Endothelial cell of hepatic sinusoid (primary cell): ENCODE measurements around the gene ANAPC2.

ENCODE experiments used
- in situ Hi-C: cut with HindIII; loops from 2 replicates; pipeline ENCODE4 v1.10.0; 2017; ENCODE audit warnings: low sequenced_read_pairs

Gene ANAPC2

DNA sequence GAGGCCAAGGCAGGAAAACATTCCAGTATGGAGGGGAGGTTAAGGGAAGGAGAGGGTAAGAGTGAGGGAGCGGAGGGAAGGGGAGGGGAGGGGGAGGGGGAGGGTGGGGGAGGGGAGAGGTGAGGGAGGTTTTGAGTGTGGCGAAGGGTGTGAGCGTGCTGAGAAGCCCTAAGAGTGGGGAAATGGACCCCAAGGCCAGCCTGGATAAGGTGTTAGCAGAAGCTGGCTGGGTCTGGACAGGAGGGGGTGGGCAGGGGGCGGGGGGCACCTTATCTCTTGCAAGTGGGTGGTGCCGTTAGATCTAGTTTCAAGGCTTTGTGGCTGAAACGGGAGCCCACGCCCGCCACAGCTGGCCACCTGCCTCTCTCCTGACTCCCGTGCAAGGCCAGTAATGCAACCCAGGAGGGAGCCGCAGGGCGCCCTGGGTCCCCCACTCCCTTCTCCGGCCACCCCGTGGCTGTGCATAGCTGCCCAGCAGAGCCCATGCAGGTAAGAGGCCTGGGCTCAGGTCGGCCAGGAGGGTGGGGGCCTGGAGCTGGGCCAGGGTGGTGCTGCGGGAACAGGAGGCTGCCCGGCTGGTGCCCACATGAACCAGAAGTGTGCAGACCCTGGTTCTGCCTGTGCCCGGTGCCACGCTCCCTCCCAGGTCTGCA, 39.6 kb upstream of the ANAPC2 start:
- in situ Hi-C loops: no loop called here

DNA sequence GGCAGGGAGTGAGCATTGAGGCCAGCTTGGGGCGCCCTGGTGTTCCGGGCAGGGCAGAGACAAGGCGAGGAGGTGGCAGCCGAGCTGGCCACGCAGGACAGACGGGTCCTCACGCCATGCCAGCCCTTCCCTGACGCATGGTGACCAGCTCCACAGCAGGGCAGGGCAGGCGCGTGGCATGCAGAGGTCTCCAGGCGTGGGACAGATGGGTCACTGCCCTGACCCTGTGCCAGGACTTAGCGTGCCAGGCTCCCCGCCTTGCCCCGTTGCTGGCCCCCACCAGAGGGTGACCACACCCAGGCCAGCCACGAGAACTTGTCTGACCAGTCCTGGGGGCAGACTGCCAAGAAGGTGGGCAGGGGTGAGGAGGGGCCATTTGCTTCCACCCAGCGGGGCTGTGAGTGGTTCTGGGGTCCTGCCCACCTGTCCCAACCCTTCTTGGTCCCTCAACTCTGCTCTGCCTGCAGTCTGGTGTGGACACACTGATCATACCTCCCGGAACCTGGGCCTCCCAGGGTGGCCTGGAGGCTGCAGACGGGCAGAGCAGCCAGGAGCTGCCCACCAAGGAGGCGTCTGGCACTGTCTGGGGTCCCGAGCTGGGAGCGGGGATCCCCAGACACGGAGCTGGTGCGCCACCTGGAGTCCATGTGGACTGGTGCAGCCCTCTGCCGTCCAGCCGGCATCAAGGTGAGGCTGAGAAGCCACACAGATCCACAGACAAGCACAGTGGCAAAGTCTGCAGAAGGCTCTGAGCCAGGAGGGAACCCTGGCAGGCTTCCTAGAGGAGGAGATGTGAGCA, 38.9 kb upstream of the ANAPC2 start, which contains the start of gene RNF224:
Gene RNF224 (plus strand): TSS at position 449 of the 799 bp plus-strand sequence. CDS start 834 bp downstream, outside the sequence.
- in situ Hi-C loops: no loop called here

DNA sequence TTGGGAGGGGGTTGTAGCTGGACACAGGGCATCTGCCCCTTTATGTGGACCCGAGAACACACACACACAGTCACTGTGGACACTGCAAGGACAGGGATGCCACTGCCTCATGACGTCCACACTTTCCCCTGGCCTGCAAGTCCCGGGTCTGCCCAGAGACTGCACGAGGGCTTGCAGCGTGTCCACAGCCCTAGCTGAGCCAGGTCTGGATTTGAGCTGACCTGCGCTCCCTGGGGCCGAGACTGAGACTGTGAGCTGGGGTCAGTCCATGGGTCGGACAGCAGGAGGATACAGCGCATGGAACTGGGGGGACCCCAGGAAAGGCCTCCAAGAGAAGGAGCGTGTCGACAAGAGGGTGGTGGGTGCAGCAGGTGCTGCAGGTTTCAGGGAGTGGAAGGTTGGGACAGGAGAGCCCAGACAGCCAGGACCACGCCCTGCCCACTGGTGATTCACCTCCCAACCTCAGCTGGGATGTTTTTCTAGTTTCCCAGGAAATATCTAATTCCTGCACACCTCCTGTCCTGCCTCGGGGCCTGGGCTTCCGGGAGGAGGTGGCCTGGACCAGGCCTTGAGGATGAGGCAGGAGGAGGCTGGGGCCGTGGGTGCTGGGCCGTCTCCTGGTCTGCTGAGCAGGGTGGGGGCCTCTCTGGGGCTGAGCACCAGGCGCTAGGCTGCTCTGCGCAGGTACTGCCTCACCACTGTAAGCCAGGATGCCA, 38.1 kb upstream of the ANAPC2 start:
- in situ Hi-C loops: no loop called here

DNA sequence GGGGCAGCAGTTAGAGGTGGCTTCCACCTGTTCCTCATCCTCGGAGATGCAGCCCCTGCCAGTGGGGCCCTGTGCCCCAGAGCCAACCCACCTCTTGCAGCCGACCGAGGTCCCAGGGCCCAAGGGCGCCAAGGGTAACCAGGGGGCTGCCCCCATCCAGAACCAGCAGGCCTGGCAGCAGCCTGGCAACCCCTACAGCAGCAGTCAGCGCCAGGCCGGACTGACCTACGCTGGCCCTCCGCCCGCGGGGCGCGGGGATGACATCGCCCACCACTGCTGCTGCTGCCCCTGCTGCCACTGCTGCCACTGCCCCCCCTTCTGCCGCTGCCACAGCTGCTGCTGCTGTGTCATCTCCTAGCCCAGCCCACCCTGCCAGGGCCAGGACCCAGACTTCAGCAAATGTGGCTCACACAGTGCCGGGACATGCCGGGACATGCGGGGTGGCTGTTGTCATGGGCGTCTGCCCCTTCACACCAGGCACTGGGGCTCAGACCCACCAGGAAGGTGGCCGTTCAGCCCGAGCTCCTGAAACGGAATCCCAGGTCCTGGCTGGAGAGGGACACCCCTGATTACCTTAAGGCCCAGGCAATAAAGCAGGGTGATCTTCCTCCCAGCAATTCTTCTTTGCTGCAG, 37.5 kb upstream of the ANAPC2 start:
- in situ Hi-C loops: no loop called here

DNA sequence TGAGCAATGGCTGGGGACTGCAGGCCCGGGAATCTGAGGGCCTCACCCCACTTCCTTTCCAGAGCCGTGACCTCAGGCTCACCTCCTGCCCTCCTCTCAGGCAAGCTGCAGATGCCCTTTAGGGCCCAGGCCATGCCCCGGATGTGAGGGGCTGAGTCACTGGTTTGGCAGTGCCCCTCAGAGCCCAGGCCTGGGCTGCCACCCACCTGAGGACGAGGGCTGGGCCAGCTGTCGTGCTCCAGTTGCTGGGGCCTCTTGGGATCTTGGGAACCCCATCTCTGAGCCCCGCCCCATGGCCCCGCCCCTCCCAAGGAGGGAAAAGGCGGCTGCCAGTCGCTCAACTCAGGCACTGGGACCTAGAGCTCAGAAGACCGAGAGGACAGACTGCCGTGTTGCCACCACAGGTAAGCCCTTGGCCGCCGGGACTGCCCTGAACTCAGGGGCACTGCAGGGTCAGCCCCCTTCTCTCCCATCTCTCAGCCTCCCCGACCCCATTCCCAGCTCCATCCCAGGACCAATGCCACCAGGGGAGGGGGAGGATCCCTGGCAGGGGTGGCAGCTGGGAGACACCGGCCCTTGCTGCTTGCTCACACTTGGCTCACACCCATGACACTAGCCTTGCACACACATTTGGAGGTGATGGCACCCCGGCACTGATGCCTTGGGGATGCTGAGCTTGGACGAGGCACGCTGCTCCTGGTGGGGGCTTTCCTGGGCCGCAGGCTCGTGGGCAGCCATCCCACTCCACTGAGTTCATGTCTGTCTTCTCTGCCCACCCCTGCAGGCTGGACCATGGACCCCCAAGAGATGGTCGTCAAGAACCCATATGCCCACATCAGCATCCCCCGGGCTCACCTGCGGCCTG, 36.7 kb upstream of the ANAPC2 start, which contains the start of gene CYSRT1:
Gene CYSRT1 (plus strand): TSS at position 345 of the 865 bp plus-strand sequence. CDS start 448 bp downstream, at position 793.
- in situ Hi-C loops: loop anchor here (5.0 kb wide), 1 partner anchor 58 kb away; no protein-coding TSS in a partner anchor

DNA sequence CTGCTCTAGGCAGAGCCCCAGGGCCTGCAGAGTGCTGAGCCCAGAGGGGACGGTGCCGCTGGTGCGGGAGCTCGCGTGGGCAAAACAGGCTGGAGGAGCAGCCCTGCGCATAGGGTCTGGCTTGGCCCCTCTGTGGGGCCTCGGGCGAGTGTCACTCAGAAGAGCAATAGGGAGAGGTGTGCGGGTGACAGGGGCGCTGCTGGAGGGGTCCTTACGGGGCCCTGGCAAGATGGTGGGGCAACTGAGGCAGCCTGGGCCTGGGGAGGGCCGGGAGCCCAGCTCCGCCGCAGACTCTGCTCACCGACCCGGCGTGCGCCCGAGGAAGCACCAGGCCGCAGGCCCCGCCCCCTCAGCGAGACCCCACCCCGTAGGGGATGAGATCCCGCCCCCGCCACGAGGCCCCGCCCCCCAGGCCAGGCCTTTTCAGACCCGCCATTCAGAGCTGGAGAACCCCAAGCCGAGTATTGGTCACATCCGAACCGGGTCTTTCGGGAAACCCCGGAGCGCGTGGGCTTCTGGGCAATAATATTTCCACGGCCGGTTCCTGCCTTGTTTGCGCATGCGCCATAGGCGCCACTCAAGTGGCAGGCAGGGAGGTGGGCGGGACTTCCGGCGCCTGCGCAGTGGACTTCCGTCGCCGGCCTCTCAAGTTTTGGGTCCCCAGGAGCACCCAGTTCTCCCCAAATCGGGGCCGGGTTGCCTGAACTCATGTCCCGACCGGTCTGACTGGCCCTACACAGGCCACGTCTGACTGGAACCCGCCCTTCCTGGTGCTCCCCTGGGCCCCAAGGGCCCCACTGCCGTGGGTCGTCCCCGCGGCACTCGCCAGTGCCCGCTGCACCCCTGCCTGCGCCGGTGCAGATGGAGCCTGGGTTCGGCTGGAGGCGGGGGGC, 35.0 kb upstream of the ANAPC2 start:
- in situ Hi-C loops: loop anchor here (5.0 kb wide), 1 partner anchor 56 kb away; no protein-coding TSS in a partner anchor

DNA sequence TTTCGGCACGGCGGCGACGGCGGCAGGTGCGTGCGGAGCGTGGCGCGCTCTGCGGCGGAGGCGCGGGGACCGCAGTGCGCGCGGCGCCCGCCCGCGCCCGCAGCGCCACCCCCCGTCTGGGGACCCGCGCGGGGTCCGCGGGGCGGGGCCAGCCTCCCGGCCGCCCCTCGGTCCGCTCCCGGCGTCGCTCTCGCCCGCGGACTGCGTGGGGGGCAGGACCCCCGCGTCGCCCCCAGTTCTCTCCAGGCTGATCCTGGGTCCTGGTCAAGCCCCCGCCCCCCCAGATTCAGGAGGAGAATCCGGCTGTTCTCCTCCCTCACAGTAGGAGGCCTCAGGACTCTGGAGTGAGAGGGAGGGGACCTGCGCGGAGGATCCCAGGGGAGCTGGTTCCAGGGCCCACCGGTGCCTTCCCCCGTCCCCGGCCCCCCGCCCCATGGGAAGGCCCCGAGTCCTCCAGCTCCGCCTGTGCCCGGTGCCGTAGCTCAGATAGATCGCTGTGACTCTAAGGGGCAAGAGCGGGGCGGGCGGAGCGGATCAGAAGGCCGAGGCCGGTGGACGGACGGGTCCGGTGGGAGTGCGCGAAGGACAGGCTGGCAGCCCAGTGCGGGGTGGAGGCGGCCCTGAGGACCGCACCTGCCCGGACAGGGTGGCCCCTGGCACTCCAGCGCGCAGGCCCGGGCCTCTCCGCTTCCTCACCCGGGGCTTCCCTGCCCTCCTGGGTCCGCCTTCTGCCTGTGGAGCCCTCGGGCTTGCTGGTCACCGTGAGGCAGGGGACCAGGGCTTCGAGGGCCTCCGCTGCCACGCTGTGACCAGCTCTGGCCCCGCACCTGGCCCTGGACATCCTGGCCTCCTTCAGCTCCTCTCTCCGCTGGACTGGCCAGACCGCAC, 34.1 kb upstream of the ANAPC2 start, which contains the start of gene RNF208:
Gene RNF208 (minus strand): TSS at position 51 of the 888 bp plus-strand sequence. CDS start 1,028 bp downstream, outside the sequence.
- in situ Hi-C loops: loop anchor here (5.0 kb wide), 1 partner anchor 55 kb away; no protein-coding TSS in a partner anchor

DNA sequence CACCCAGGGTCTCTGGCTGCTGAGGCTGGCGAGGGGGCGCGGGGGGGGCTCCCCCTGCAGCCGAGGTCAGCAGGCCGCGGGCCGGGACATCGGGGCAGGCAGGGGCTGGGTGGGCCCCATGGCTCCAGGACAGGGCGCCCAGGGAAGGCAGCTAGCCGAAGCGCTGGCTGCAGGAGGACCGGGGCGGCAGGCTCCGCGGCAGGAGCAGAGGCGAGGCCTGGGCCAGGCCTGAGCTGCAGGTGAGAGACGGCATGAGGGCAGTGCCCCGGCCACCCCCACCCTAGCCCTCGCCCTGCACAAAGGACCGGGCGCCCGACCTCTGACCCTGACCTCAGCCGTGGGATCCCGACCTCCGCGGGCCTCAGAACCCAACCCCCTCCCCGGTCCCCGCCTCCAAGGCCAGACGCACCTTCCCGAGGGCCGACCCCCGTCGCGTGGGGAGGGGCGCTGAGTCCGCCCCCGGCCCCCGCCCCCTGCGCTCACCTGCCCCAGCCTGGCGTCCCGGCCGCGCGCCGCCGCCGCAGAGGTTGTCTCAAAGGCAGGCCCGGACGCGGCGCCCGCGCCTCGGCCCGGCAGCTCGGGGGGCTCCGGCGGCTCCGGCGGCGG, 33.2 kb upstream of the ANAPC2 start:
- in situ Hi-C loops: loop anchor here (5.0 kb wide), 1 partner anchor 54 kb away; no protein-coding TSS in a partner anchor

DNA sequence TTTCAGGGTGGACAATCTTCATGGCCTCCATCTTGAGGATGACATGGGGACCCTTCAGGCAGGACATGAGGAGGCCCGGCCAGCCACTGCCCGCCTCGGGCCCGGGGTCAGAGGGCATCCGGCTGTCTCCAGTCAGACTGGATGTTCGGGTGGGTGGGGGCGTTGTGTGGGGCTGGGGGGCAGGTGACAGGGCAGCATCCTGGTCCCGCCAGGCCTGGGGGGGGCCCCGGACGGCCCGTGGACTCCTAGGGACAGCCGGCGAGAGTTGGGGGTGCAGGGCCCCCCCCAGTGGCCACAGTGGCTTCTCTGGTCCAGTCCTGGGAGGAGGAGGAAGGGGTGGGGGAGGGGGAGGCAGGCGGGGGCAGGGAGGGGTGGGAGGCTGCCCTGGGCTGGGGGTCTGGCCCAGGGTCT, 32.7 kb upstream of the ANAPC2 start:
- in situ Hi-C loops: loop anchor here (5.0 kb wide), 1 partner anchor 54 kb away; no protein-coding TSS in a partner anchor

DNA sequence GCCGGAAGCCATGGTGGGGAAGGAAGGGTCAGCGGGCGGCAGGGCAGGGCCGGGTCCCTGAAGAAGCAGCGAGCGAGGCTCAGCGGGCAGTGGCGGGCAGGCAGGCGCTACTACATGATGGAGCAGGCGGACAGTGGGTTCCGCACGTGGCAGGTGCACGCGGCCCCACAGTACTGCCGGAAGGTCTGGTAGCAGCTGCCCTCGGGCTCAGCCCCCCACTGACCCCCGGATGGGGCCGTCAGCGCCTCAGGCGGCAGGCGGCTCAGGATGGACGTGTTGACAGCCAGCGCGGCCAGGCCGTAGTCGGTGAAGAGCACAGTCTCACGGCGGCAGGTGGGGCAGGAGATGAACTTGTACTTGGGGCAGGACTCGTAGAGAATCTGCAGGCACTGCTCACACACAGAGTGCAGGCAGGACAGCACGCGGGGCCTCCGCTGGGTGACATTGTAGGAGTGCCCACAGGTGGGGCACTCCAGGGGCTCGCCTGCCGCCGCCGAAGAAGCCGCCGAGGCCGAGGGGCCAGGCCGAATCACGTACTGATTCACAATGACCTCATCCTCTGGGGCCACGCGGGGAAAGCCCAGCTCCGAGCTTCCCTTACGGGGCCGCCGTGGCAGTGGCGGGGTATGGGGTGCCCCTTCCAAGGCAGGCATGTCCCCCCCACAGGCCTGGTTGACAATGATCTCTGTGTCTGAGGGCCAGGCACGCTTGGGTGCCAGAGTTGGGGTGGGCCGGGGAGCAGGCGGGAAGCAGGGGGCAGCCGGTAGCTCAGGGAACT, 32.1 kb upstream of the ANAPC2 start:
- in situ Hi-C loops: loop anchor here (5.0 kb wide), 1 partner anchor 53 kb away; no protein-coding TSS in a partner anchor

DNA sequence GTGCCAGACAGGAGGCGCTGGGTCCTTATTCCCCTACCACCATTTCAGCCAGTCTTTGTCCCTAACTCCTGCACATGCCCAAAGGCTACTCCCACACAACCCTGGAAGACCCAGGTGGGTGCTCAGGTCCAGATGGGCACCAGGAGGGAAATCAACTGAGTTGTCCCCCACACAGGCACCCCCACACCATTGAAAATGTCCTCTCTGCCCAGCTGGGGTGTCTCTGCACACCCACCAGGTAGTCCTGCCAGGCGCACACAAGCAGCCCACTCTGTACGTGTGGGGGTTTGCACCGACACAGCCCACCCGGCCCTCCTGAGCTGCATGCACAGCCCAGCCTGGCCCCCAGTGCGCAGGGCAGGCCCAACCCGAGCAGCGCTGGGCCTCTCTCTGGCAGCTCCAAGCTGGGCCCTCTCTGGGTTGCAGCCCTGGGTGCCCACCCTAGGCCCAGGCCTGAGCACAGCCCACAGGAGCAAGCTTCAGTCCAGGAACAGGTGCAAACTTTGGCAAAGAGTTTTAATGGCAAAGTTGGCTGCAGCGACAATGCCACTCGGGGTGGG, 31.5 kb upstream of the ANAPC2 start:
- in situ Hi-C loops: loop anchor here (5.0 kb wide), 1 partner anchor 53 kb away; no protein-coding TSS in a partner anchor

DNA sequence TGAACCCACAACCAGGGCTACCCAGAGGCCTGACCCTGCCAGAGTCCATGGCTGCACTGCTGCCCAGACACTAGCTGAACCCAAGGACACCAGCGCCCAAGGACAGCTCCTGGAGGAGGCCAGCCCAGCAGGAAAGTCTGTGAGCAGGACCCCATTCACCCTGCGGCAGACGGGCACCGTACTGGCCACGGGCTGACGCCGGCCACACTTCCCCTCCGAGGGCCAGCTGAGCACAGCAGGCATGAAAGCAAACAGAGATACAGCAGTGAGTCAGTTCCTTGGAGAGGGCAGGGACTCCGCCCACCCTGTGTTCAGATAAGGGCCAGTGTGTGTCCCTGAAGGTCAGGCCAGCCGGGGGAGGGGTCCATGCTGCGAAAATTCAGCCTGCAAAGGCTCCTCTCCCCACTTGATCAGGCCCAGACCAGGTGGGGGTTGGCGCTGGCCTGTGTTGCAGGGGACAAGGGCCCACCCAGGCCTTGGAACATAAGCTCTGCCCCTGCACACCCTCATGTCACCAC, 30.5 kb upstream of the ANAPC2 start:
- in situ Hi-C loops: no loop called here

DNA sequence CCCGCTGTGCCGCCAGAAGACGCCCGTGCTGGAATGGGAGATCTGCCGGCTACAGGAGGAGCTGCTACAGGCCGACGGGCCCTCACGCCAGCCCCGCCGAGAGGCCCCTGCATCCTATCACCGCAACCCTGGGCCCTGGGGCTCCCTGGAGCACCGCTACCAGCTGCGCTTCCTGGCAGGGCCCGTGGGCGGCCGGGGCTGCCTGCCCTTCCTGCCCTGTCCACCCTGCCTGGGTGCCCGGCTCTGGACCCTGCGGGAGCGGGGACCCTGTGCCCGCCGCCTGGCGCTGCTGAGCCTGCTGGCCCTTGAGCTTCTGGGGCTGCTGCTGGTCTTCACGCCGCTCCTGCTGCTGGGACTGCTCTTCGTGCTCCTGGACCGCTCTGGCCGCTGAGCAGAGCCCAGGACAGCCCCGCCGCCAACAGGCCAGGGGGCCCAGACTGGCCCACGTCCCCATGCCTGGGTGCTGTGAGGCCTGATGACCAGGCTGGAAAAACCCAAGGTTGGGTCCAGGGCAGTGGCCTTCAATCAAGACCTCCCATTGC, 29.9 kb upstream of the ANAPC2 start:
- in situ Hi-C loops: no loop called here

DNA sequence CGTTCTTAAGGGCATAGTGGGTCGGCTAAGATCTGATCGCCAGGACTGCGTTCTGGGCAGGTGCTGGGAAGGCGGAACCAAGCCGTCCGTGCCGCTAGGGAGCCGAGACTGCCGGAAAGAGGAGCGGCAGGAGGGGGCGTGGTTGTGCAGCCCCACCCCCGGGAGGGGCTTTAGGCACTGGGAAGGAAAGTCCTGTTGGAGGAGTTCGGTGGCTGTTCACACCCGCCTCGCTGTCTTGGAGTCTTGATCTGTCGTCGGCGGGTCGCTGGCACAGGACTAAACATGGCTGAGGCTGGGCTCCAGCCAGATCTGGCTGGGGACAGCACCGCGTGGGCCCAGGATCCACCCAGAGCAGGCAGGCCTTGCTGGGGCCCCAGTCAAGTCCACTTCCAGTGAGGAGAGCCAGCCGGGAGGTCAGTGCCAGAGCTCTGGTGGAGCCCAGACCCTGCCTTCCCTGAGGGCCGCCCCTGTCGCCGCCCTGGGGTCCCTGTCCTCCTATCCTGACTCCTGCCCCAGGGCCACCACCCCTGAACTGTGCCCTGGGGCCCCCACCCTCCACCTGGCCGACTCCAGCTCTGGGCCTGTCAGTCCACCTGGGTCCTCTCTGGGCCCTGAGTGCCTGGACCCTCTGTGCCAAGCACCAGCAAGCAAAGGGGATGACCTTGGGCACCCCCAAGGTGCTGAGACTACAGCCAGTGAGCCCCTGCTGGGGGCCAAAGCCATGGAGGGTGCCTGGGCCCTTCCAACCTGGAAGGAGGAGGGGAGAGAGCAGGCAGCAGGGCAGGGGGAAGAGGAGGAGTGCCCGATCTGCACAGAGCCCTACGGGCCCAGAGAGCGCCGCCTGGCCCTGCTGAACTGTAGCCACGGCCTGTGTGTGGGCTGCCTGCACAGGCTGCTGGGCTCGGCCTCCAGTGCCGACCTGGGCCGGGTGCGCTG, 29.2 kb upstream of the ANAPC2 start:
- in situ Hi-C loops: no loop called here
